IPS-18c (cell line): ENCODE results near the gene CHGA.

Experiments used
- H3K4me3 ChIP-seq: 2 replicates; pipeline ENCODE4 v1.7.0; 2013; ENCODE audit warnings: low read depth, mild to moderate bottlenecking, low read length, moderate library complexity; ENCODE audit not compliant: insufficient read depth
- H3K9me3 ChIP-seq: one replicate; pipeline ENCODE4 v1.6.1; 2013; ENCODE audit warnings: mild to moderate bottlenecking, low read length, moderate library complexity; ENCODE audit not compliant: control insufficient read depth, insufficient read depth

Gene CHGA, protein sequence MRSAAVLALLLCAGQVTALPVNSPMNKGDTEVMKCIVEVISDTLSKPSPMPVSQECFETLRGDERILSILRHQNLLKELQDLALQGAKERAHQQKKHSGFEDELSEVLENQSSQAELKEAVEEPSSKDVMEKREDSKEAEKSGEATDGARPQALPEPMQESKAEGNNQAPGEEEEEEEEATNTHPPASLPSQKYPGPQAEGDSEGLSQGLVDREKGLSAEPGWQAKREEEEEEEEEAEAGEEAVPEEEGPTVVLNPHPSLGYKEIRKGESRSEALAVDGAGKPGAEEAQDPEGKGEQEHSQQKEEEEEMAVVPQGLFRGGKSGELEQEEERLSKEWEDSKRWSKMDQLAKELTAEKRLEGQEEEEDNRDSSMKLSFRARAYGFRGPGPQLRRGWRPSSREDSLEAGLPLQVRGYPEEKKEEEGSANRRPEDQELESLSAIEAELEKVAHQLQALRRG

DNA sequence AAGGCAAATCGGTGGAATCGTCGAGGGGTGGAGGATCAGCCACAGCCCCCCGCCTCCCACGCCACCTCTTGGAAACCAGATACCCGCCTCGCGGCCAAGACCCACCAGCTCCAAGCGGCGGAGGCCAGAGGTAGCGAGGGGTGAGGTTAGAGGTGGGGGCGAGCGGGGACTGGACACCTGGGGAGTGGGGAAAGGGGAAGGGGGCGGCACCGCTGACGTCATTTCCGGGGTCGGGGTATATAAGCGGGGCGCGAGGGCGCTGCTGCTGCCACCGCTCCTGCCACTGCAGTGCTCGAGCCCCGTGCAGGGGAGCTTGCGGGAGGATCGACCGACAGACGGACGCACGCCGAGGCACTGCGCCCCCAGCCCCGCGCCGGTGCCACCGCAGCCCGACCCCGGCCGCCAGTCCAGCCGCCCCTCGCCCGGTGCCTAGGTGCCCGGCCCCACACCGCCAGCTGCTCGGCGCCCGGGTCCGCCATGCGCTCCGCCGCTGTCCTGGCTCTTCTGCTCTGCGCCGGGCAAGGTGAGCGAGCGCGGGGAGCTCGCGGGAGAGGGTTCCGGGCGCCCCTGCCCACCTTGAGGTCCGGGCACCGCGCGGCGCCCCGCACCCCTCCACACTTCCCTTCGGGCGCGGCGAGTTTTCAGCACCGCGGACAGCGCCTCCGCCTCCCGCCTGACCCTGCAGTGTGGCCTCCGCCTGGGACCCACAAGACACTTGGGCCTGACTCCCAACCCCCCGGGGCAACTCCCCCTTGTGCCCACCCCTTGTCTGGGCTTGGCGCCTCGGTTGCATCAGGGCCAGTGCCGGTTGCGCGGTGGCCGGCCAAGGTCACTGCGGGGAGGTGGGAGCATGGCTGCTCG is at the start of gene CHGA:
CHGA (plus strand) TSS at position 268 of the 861 bp plus-strand sequence; CDS start at position 478, 210 bp downstream.
- H3K4me3 ChIP-seq = peak within 1 kb of the TSS; percentile 75

GRCh38 chr14:92874962-92875661 is 47.8 kb upstream of the CHGA start:
- Histone ChIP-seq H3K4me3 (no peak overlapping the region), H3K9me3 (no peaks in the 10 kb centered on the region)

More for the DNA sequence above, at the start of gene CHGA:
- peaks cover 2% of the 10 kb centered on the region for H3K9me3 ChIP-seq

DNA sequence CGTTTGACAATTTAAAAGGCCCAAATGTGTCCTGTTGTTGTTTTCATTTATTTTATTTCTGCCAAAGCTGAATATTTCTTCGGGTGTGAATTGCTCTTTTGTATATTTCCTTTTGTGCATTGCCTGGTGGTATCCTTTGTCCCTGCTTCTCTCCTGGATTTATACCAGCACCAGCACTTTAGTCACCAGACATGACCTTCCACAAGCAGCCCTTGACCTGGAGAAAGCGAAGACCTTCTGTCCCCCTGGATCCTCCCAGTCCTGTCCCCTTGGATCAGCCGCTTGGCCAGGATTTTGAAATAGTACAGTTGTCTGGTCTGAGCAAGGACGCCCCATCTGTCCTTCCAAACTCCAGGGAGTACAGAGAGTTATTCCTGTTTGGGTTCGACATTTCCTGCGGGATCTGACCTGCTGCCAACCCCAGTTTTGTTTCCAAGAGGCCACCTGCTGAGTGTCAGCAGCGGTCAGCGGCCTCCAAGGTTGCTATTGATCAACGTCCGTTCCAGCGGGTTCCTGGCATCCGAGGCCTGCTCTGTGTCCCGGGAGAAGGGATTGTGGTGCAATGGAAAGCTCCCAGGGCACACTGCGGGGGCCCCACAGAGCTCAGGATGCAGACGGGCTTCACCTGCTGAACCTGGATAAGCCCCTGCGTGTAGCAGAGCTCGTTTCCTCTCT is 45.1 kb upstream of the CHGA start:
- Histone ChIP-seq H3K4me3 (no peak overlapping the region), H3K9me3 (no peaks in the 10 kb centered on the region)

- Histone ChIP-seq H3K4me3 (no peak overlapping the region), H3K9me3 (no peaks in the 10 kb centered on the region)
These were observed 42.6 kb upstream of the CHGA start for GRCh38 chr14:92880351-92880750.

GRCh38 chr14:92880851-92881250 is 42.1 kb upstream of the CHGA start:
- Histone ChIP-seq H3K4me3 (no peak overlapping the region), H3K9me3 (no peaks in the 10 kb centered on the region)

DNA sequence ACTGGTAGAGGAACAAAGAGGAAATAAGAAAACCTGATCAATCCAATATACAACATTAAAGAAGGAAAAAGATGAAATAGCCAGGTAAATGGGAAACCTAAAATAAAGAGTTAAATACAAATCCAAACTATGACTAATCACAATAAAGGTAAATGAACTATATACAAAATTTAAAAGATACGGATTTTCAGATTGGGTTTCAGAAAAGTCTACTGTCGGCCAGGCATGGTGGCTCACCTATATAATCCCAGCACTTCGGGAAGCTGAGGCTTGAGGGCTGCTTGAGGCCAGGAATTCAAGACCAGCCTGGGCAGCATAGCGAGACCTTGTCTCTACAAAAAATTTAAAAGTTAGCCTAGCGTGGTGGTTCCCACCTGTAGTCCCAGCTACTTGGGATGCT is 39.9 kb upstream of the CHGA start:
- no peaks in the 10 kb centered on the region for H3K9me3 ChIP-seq
- no peak overlapping the region for H3K4me3 ChIP-seq

DNA sequence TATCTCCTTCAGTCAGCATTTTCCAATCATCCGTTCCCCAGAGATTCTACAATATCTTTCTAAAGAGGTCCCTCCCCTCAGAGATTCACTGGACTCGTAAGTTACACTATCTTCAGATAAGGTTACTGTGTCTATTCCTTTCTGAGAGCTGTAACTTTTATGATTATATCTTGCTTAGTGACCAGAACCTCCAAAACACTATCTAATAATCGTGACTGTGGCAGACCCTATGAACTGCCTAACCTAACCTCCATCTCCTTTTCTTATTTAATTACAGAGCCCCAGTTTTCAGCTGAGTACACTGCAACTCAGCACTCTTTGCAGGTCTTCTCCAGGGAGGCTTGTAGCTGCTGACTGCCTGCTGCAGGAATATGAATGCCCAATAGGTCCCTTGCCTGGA is 38.5 kb upstream of the CHGA start:
- no peaks in the 10 kb centered on the region for H3K9me3 ChIP-seq

DNA sequence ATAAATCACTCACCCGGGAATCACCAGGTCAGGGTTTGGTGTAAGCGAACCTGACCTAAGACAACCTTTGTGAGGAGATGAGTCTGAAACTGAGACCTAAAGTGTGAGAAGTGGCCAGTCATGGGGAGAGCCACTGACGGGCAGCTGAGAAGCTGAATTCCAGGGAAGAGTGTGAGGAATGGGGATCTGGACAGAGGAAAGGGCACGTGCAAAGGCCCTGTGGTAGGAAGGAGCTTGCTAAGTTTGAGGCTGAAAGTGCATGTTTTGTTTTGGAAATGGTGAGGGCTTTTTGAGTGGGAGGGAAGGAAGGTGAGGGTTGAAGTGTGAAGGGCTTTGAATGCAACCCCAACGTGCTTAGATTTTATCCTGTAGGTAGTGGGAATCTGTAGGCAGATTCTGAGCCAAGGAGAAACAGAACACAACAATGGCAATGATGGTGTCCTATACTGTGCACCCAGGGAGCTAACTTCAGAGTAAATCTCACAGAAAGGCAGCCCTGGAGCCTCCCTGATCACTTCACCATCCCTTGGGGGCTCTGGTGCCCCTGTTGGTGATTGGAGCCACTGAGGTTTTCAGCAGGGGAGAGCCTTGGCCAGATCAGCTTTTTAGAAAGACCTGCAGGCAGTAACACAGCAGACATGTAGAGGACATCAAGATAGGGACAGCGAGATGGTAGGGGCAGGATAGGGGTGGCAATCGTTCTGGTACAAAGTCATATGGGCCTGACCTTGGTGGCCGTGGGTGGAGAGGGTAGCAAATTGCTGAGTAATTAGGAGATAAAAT is 37.5 kb upstream of the CHGA start:
- H3K9me3 ChIP-seq = no peaks in the 10 kb centered on the region
- H3K4me3 ChIP-seq = no peak overlapping the region

More for the DNA sequence above, 38.5 kb upstream of the CHGA start:
- no peak overlapping the region for H3K4me3 ChIP-seq

DNA sequence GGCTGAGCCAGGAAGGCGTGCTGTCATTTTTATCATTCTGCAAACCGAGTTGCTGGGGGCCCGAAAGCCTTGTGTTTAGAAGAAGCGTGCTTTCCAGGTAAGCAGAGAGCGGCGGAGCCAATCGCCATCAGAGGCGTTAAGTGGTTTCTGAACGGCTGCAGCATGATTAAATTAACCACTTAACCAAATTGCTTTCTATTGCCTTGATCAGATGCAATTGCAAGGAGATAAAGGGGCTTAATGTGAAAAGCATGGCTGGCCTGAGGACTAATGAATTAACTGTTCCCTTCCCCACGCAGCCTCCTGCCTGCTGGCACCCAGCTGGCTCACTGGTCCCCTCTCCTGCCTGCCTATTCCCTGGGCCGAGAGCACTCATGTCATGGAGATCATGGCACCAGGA is 36.6 kb upstream of the CHGA start:
- no peaks in the 10 kb centered on the region for H3K9me3 ChIP-seq
- H3K4me3 ChIP-seq = no peak overlapping the region

DNA sequence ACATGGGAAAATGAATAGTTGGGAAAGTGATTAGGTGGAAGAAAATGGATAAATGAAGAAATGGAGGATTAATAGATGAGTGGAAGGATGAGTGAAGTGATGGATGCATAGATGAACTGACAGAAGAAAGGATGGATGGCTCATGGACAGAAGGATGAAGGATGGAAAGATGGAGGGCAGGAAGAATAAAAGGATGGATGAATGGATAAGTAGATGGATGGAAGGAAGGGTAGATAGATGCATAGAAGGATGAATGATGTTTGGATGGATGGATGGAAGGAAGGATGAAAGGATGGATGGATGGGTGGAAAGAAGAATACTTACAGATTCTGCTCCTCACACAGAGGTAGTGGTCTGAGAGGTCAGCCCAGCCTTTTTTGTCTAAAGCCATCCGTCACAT is 35.8 kb upstream of the CHGA start:
- Histone ChIP-seq H3K9me3 (no peaks in the 10 kb centered on the region), H3K4me3 (no peak overlapping the region)

DNA sequence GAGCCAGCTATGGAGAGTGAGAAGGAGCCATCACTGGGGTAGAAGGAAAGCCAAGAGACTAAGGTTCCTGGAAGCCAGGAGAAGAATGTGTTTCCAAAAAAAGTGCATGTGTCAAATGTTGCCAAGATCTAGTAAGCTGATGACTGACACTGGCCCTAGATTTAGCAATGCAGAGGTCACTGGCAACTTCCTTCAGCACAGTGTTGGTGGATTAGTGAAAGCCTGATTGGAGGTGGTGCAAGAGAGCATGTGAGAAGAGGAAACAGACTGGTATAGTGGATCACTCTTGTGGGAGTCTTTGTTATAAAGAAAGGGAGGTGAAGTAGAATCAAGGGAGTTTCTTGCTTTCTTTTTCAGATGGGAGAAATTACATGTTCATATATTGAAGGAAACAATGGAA is 34.1 kb upstream of the CHGA start:
- H3K9me3 ChIP-seq = no peaks in the 10 kb centered on the region
- H3K4me3 ChIP-seq = no peak overlapping the region

DNA sequence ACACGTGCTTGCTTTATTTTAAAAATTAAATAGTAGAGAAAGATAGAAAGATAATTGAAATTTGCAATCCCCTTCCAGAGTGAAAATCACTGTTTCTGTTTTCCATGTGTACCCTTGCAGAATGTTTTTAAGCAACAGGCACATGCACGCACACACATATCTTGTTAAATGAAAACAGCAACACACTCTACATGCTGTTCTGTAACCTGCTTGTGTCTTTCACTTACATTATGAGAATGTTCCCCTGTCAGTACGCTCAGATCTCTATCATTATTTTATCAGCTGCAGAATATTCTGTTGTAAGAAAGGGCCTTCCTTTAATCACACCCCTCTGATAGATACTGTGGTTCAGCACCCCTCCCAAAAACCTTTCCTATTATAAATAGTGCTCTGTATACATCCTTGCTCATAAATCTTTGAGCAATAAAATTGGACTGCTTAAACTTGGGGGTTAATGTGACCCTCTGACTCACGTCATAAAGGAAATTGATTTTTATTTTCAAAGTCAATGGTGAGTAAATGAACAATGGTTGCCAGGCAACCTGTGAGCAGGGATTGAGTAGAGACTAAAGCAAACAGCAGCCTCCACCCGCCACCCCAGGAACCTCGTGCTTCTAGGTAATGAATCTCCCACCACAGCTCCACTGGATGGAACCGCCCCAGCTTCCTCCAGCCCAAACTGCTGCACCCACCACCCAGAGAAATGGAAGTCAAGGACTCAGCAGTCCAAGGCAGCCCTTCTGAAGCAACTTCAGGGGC is 31.9 kb upstream of the CHGA start:
- H3K4me3 ChIP-seq = no peak overlapping the region
- no peaks in the 10 kb centered on the region for H3K9me3 ChIP-seq

DNA sequence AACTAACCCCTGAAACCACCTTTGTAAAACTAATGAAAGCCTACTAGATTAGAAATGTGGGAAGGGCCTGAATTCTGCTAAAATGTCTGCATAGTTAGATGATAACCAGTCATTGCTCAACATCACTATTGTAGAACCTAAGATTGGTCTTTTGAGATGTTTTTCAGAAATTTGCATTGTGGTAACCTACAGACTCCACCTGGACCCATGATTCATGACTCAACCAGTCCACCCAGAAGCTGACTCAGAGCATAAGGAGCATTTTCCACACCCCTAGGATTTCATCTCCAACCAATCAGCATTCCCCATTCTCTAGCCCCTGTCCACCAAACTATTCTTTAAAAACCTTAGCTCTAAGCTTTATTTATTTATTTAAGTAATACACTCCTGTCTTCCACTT is 30.4 kb upstream of the CHGA start:
- no peak overlapping the region for H3K4me3 ChIP-seq
- no peaks in the 10 kb centered on the region for H3K9me3 ChIP-seq

- Histone ChIP-seq H3K4me3 (no peak overlapping the region), H3K9me3 (no peaks in the 10 kb centered on the region)
These were observed 27.5 kb upstream of the CHGA start for GRCh38 chr14:92895352-92895878.

- H3K9me3 ChIP-seq = no peaks in the 10 kb centered on the region
- H3K4me3 ChIP-seq = no peak overlapping the region
These were observed 24.9 kb upstream of the CHGA start for GRCh38 chr14:92897922-92898565.
